ENCODE data around the gene CYP11A1. TPM values are rescaled to one million over a fixed set of nuclear protein-coding genes. Genes with fewer than 3 reads are reported as not detected.

The CYP11A1 gene
- total RNA-seq, 1 donor: 0.86 TPM

GRCh38 chr15:74322558-74323180, 44.8 kb downstream of the CYP11A1 start:
- DNase-seq (ENCODE audit: low read depth): peak; percentile 61
- H3K4me3 ChIP-seq (ENCODE audit: low read depth, low read length): no peak overlapping the region
- peak; percentile 91 for TF ChIP-seq CTCF (IDR thresholded peaks at IDR 0.05; ENCODE audit: insufficient read depth, low read depth, low read length)

- TF ChIP-seq CTCF (IDR thresholded peaks at IDR 0.05; ENCODE audit: insufficient read depth, low read depth, low read length): peak; percentile 81
- H3K4me3 ChIP-seq (ENCODE audit: low read depth, low read length): no peak overlapping the region
- DNase-seq (ENCODE audit: low read depth): peak; percentile 49
Observed at GRCh38 chr15:74320352-74321247, 46.8 kb downstream of the CYP11A1 start.

- no peak for DNase-seq (ENCODE audit: low read depth)
- no peak overlapping the region for H3K4me3 ChIP-seq (ENCODE audit: low read depth, low read length)
- no peak for TF ChIP-seq CTCF (IDR thresholded peaks at IDR 0.05; ENCODE audit: insufficient read depth, low read depth, low read length)
Observed at GRCh38 chr15:74319596-74320351, 47.7 kb downstream of the CYP11A1 start.

- TF ChIP-seq CTCF (IDR thresholded peaks at IDR 0.05; ENCODE audit: insufficient read depth, low read depth, low read length): no peak
- no peak for DNase-seq (ENCODE audit: low read depth)
- no peak overlapping the region for H3K4me3 ChIP-seq (ENCODE audit: low read depth, low read length)
Observed at GRCh38 chr15:74319138-74319460, 48.3 kb downstream of the CYP11A1 start.

GRCh38 chr15:74318376-74319137, 48.9 kb downstream of the CYP11A1 start:
- no peak overlapping the region for H3K4me3 ChIP-seq (ENCODE audit: low read depth, low read length)
- DNase-seq (ENCODE audit: low read depth): no peak
- TF ChIP-seq CTCF (IDR thresholded peaks at IDR 0.05; ENCODE audit: insufficient read depth, low read depth, low read length): no peak

- no peak for TF ChIP-seq CTCF (IDR thresholded peaks at IDR 0.05; ENCODE audit: insufficient read depth, low read depth, low read length)
- peak; percentile 90 for DNase-seq (ENCODE audit: low read depth)
- H3K4me3 ChIP-seq (ENCODE audit: low read depth, low read length): no peak overlapping the region
Observed at GRCh38 chr15:74317820-74318375, 49.5 kb downstream of the CYP11A1 start.

Data from fibroblast of villous mesenchyme (primary cell).